NCI-H2081 treated with DMSO at 0.1 percent for 48 hours (cell line): ENCODE data around the gene CPLX1.
"Not testable (repeated sequence)": the region's sequence is repeated elsewhere in the genome, so short reads cannot be mapped to it uniquely, and the experiment has no call there.

Experiments used
- DNase-seq: peaks from one replicate; lab custom pipeline; 2025; lab: John Stamatoyannopoulos, UW

The CPLX1 gene

DNA sequence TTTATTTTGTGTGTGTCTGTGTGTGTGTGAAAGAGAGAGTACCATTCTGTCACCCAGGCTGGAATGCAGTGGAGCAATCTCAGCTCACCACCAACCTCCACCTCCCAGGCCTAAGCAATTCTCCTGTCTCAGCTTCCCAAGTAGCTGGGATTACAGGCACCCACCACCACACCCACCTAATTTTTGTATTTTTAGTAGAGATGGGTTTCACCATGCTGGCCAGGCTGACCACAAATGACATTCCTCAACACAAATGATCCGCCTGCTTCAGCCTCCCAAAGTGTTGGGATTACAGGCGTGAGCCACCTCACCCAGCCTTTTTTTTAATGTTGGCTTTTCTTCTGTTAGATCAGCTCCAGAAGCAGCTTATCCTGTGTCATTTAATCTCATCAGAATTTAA is 50.4 kb downstream of the CPLX1 start:
- not testable (repeated sequence) for DNase-seq

- DNase-seq: not testable (repeated sequence)
Observed at GRCh38 chr4:774419-775092, 51.4 kb downstream of the CPLX1 start.

GRCh38 chr4:773214-773613 is 52.7 kb downstream of the CPLX1 start:
- no peak for DNase-seq

DNA sequence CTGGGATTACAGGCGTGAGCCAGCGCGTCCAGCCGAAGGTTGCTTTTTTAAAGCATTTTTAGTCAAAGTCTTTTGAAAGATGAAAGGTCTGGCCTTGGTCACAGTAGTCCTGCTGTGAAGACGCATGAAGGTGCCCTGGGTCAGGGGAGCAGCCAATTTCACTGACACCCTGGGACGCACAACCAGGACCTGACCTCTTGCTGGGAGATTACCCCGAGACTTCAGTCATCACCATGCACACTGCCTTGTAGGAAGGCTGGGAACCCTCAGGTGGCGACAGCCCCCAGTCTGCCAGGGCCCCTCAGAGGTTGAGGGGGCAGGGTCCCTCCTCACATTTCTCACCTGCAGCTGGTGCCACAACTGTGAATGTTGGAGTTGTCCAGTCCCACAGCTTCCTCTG is 53.2 kb downstream of the CPLX1 start:
- no peak for DNase-seq

DNA sequence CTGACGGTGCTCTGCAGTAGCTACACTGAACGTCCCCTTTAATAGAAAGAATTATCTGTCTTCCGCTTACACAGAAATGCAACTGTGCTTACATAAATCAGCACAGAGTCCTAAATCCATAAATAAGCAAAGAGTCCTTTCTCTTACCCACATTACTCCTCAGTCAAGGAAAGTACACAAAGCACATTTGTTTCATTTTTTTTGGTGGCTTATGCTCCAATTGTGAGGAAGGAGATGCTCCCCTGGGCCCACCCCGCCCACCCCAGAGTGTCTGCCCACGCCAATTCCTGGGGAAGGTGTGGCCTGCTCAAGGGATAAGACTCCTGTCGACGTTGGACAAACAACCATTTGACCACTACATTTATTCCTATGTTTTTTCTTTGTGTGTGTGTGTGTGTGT is 53.8 kb downstream of the CPLX1 start:
- no peak for DNase-seq

- DNase-seq: no peak
Observed at GRCh38 chr4:771464-771863, 54.5 kb downstream of the CPLX1 start.

DNA sequence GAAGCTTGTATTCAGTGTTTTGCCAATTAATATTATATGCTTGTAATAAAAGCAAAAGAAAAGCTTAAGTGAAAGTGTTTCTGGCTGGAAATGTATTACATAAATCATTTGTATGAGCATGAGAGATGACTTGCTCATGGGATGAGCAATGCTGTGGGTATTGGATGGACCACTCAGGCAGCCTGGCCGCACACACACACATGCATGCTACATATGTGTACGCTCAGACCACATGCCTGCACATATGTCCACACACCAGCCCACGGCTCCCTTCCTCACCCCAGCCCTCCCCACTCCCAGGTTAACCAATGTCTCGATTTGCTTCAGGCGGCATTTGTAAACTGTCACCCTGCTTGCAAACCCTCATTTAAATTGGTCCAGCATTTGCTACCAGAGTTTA is 55.9 kb downstream of the CPLX1 start:
- no peak for DNase-seq

DNA sequence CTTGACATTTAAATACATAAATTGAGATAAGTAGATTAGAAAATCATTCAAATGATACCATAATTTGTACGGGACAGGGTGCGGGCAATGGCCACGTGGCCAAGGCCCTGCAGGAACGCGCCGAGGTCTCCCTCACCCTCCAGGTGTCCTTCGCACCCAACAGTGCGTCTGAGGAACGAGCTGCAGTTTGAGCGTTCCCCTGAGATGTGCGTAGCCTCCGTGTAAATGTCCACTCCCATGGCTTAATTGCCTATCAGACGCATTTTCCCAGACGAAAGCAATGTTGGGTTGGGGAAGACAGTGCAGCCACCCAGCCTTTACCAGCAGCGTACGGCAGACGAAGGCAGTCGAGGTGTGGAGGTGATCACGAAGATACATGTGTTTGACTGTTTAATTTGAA is 56.4 kb downstream of the CPLX1 start:
- no peak for DNase-seq

- no peak for DNase-seq
Observed at GRCh38 chr4:768995-769394, 56.9 kb downstream of the CPLX1 start.

DNA sequence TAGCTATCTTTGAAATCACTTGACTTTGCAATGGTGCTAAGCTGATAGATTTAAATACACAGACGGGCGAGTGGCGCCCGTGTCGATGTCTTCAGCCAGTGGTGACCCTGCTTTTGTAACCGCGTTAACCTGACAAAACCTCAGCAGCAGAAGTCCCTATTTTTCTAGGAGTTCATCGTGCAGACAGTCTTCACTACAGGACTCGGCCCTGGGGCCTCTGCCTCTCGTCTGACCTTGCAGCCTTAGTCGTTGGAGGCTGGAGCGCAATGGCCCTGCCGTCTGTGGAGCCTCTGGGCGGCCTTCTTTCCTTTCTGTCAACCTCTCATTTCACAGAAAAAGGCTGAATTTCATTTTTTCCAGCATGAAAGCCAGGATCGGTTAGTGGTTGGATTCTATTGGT is 57.9 kb downstream of the CPLX1 start:
- DNase-seq: no peak

GRCh38 chr4:766559-767283 is 59.2 kb downstream of the CPLX1 start:
- DNase-seq: no peak

DNA sequence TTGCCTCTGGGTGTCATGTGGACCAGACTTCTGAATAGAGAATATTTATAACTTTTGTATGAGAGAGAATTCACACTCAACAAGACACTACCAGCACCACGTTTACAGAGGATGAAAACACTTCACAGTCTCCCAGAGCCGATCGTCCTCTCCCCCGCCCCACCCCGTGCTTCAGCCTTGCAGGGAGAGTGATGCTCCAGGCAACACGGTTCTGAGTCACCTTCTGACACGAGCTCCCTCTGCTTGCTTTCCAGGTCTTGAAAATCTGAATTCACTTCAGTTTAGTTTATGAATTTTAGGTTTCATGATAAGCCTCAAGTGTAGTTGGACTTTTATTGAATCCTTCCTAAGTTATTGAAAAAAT is 59.8 kb downstream of the CPLX1 start:
- DNase-seq: no peak

GRCh38 chr4:764405-765169 is 61.3 kb downstream of the CPLX1 start:
- DNase-seq: no peak

GRCh38 chr4:763922-764321 is 62.0 kb downstream of the CPLX1 start:
- DNase-seq: no peak

DNA sequence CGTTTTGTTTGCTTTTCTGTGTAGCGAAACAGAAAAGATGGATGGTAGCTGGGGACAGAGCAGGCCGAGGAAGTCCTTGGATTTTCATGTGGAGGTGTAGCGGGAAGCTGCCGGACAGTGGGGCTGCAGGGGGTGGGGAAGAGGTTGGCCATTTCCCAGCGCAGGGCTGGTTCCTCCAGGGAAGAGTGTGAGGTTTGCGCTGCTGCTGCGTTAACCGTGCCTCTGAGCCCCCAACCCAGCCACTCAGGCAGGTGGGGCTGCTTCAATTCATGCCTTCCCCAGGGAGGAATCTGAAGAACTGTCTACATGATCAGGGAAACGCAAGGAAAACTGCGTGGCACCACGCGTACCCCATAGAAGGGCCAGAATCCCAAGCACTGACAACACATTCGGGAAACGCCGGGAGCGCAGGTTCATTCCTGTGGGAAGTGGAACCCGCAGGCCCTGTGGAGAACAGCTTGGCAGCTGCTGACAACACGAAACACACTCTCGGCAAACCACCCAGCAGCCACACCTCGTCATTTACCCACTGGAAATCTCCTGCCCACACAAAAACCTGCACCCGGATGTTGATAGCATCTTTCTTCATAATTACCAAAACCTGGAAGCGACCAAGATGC is 62.6 kb downstream of the CPLX1 start:
- DNase-seq: no peak

- no peak for DNase-seq
Observed at GRCh38 chr4:762211-763190, 63.4 kb downstream of the CPLX1 start.

DNA sequence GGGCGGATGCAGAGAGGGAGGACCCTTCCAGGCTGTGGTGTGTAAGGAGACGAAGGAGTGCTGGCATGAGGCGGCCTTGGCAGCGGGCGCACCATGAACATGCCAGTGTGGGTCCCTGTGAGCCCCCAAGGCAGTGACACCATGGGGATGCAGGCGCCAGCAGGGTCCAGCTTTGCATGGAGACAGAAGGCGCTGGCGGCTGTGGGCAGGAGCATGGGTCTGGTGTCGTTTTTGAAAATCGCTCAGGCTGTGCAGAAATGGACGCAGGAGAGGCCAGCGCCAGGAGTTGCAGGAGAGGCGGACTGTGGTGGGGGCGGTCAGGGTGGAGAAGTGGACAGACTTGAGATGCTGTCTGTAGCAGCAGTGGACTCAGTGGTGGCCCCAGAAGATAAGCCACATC is 64.2 kb downstream of the CPLX1 start:
- DNase-seq: no peak

GRCh38 chr4:761086-761485 is 64.8 kb downstream of the CPLX1 start:
- DNase-seq: no peak

DNA sequence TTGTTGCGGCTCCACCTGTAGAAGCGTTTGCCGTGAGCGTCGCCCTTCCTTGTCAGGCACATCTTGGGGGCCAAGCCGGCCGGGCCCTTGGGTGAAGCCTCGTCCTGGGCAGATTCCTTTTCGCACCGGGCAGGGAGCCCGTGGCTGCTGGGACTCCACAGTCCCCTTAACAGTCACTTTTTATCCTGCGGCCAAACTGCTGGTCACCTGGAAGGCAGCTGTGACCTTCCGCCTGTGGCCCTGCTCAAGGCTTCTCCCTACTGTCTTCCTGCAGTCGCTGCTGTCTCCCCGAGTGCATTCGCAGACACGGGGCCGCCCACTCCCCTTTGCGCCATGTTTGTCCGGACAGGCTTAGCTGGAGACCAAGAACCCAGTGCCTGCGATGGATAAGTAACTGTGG is 65.3 kb downstream of the CPLX1 start:
- DNase-seq: no peak

DNA sequence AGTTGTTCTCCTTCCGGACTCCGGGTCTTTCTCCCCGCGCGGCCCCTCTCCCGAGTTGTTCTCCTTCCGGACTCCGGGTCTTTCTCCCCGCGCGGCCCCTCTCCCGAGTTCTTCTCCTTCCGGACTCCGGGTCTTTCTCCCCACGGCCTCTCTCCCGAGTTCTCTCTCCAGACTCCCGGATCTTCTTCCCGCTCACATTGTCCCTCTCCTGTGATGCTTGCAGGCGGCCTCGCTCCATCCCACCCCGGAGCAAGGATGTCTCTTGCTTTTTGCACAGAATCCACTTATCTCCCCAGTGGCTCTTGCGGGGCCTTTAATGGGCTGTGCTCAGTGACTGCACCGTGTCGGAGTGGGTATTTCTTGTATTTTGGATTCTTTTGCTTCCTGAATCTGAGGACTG is 66.1 kb downstream of the CPLX1 start:
- DNase-seq: not testable (repeated sequence)

DNA sequence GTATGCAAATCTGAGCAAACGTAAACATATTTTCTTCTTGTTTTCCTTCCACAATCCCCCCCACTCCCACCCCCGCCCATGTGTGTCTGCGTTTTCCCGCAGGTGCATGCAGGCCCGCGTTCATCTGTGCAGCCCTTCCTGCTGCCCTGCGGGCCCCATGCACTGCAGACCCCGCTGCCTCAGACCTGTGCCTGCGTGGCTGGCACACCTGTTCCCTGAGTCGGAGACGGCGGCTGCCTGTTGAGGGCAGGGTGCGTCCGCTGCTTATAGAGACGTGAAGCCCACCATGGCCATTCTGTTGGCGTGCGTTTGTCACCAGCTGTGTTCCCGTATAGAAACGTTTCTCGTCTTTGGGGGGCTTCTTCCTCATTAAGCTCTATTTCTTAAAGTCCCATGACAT is 68.8 kb downstream of the CPLX1 start:
- no peak for DNase-seq
